ENCODE data around the gene OSBPL2.

The OSBPL2 gene

GRCh38 chr20:62208061-62208794 is 30.1 kb upstream of the OSBPL2 start:
- no peak for DNase-seq

GRCh38 chr20:62208795-62209755 is 29.2 kb upstream of the OSBPL2 start:
- no peak for DNase-seq

DNA sequence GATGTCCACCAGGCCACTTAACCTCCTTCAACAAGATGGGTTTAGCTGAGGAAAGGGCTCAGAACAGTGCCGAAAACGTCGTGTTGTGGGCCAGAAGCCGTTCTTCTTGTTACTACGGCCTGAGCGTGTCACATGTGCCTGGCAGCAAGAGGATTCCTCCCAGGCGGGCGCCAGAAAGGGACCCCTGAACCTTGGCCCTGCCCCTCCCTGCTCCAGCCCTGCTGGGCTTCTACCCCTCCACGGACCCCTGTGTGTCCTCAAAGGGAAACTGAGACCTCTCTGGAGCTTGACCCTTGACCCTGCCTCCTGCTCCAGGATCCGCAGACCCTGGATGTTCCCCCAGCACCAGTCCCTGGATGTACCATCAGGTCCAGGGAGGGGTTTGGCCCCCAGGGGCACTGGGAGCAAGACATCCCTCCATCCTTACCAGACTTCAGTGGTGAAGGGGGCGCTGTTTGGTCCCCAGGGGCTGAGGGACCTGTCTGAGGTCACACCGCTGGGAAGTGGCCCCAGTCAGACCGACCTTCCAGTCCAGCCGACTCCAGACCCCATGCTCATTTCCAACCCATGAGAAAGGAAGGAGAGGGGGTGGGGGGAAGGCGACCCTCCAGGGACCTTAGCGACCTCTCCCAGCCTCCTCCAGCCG is 28.3 kb upstream of the OSBPL2 start:
- DNase-seq = no peak

GRCh38 chr20:62210496-62210855 is 27.8 kb upstream of the OSBPL2 start:
- no peak for DNase-seq

DNA sequence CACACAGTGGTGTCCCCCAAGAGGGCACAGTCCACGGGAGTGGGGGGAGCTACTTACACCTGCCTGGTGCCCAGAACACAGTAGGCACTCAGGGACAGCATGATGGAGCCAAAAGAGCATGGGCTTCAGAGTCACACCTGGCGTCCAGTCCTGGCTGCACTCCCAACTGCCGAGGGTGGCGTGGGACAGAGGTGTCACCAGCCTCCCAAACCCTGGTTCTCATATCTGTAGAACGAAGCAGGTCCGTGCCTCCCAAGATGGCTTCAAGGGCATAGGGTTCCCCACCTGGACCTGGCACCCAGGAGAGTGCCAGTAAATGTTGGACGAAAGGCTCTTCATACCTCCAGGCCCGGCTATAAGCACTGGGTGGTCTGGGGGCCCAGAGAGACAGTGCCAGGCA is 27.1 kb upstream of the OSBPL2 start:
- DNase-seq = no peak

GRCh38 chr20:62211769-62212288 is 26.5 kb upstream of the OSBPL2 start:
- no peak for DNase-seq

GRCh38 chr20:62212299-62212698 is 26.0 kb upstream of the OSBPL2 start:
- no peak for DNase-seq

DNA sequence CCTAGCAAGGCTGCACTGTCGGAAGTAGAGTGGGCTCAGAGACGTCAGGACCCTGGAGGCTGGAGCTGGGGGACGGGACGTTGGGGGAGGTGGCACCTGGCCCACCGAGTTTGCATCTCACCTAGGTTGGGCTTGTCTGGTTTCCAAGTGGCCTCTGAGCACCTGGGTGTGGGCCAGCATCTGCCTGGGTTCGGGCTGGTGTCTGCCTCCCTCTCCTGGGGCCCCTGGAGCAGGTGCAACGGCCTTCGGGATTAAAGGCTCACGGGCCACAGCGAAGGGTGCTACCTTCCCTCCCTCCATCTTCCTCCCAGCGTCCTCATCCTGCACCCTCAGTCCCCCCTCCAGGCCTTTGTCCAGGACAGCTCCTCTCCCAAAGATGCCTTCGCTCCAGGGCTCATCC is 24.3 kb upstream of the OSBPL2 start:
- no peak for DNase-seq

DNA sequence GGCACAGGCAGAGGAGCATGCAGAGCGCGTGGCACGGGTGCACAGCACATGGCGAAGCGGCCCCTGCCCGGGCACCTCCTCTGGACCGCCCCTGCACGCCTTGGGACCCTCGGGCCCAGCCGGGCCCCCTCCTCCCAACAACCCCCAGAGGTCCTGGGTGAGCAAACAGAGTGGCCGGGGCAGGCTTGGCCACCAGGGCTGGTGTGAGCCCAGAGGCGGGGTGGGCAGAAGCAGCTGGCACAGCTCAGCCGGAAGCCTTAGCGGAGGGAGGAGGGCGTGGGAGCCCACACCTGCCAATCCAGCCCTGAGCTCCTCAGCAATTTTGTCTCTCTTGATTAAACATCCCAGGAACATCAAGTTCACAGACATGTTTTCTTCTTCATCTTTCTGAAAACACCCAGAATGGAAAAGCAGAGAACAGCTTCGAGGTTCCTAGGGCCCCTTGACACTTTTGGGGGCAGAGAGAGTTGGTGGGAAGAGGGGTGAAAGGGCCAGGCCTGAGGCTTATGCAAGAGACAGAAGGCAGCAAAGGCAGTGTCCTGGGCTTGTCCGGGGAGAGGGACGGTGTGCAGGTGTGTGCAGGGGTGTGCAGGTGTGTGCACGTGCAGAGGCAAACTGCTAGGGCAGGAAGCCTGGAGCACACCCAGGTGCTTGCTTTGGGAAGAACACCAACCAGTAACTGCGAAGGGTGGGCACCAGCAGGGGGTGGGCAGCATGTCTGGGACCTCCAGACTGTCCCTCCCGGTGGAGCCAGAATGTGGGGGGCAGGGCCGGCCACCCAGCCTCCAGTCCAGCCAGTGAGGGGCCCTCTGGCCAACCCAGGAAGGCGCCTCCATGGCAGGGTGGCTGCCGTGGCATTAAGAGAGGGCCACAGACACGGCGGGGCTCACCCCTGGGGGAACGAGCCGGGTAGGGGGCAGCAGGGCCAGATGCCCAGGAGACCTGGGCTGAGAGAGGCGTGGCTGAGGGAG is 23.0 kb upstream of the OSBPL2 start:
- no peak for DNase-seq

GRCh38 chr20:62215991-62216635 is 22.2 kb upstream of the OSBPL2 start:
- DNase-seq = no peak

- DNase-seq = no peak
Measured at GRCh38 chr20:62216636-62217566, 21.4 kb upstream of the OSBPL2 start.

DNA sequence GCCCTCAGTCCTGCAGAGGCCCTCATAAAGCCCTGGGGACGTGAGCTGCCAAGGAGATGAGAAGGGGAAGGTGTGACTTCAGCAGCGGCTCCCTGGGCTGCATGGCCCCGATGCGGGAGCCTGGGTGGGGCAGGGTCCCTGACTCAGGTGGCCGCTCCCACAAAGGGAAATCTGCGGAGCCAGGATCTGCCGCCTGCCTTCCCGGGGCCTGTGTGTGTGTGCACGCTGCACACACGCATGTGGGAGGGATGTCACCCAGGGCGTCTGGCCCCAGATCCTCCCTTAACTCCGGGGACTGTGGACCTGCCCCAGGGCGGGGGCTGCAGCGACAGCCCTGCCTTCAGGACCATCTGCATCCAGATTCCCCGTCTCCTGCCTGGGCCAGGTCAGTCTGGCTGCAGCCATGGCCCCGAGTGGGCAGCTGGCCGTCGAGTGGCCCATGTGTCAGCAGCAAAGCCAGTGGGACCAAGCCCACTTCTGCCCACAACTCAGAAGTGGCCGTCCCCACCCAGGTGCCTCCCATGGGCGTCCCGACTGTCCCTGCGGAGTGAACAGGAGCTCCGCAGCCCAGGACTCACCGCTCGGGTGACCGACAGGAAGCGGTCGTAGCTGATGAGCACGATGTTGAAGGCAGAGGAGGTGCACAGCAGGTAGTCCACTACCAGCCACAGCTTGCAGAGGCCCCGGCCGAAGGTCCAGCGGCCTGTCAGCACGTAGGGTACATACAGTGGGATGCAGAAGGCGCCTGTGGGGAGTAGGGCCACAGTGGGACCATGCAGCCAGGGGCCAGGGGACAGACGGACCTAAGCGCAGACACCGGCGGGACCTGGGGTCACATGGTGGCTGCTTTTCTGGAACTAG is 20.2 kb upstream of the OSBPL2 start:
- DNase-seq = no peak

GRCh38 chr20:62219101-62219991 is 19.0 kb upstream of the OSBPL2 start:
- DNase-seq = no peak

DNA sequence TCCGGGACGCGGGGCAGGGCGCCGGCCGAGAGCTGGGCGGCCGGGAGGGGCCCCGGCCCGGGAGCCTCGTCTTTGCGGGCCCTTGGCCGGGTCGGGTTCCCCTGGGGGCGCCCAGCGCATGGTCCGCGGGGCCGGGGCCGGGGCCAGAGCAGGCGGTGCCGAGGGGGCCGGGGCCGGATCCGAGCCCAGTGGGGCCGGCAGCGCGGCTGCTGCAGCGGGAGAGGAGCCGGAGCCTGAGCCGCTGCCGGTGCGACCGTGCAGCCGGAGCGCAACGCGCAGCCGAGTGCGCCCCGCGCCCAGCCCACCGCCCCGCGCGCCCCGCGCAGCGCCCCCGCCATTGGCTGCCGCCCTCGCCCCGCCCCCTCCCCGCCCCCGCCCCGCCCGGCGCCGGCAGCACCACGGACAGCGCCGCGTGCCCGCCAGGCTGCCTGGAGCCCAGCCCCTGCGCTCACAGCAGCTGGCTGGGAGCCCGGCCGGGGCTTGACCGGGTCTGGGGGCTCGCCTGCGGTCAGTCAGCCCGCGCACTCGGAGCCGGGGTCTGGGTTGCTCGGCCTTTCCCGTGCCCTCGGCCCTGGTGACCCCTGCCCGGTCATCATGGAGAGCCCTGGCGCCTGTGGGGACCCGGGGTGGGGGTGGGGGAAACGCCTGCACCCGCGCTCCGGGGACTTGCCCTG is 18.2 kb upstream of the OSBPL2 start, which contains the start of gene HRH3:
TSS of gene HRH3 (minus strand) at position 287 of the 674 bp plus-strand sequence. CDS start 308 bp downstream, outside the sequence.
- peak; percentile 70 for DNase-seq

GRCh38 chr20:62220666-62221568 is 17.4 kb upstream of the OSBPL2 start:
- DNase-seq = no peak

DNA sequence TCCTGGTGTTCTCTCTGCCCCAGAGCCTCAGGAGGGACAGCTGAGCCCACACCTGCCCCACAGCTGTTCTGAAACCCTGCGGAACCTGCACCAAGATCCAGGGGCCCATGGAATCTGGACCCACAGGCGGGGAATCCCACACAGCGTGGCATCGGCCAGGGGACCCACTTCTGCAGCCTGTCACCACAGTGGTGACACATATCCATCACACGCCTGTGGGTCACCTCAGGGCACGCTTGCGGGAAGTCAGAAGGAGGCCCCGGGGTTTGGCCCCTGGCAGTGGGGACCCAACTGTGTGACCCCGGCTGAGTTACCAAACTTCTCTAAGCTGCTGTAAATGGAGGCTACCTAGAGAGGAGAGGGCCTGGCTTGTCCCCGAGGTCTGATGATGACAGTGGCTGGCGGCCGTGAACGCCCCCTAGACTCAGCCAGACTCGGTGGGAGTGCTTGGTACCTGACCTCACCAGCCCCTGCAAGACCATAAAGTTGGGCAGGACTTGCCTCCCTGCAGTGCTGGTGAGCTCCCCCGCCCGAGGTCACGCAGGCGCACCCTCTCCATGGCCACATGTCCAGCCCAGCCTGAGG is 16.0 kb upstream of the OSBPL2 start:
- no peak for DNase-seq
